NCI-H748 (cell line): ENCODE data around the gene CBX6.

Experiments used
- DNase-seq: peaks from one replicate; lab custom pipeline; 2025; ENCODE audit not compliant: unreplicated experiment; lab: John Stamatoyannopoulos, UW

Gene CBX6

DNA sequence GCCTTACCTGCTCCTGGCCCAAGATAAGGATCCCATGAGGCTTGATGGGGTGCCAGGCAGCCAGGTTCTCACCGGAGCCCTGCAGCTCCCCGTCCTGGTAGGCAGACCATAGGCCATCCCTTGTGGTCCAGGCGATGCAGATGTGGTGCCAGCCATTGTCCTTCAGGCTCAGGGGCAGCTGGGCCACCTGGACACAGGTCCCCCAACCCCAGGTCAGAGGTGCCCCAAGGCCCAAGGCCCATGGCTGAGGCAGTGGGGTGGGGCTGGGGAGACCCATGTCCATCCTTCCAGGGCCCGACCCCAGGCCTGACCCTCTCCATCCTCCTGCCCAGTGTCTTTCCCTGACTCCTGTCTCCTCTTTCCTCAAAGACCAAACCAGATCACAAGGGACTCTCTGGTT is 48.9 kb downstream of the CBX6 start:
- DNase-seq = no peak

DNA sequence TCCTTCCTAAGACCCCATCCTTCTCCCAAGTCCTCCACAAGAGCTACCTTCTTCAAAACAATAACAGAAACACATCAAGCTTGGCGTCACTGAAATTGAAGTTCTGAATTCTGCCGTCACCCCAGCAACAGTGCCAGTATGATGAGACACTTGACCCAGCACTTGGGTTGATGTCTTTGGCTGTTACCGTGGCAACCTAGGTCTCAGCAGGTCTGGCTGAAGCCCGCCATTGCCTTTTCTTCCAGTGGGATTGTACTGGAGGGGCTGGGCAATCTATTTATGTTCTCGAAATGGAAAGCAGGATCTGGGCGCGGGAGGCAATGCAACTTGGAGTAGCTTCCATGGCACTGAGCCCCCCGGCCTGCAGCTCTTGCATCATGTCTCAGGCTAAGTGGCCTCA is 52.0 kb downstream of the CBX6 start:
- peak; percentile 34 for DNase-seq

DNA sequence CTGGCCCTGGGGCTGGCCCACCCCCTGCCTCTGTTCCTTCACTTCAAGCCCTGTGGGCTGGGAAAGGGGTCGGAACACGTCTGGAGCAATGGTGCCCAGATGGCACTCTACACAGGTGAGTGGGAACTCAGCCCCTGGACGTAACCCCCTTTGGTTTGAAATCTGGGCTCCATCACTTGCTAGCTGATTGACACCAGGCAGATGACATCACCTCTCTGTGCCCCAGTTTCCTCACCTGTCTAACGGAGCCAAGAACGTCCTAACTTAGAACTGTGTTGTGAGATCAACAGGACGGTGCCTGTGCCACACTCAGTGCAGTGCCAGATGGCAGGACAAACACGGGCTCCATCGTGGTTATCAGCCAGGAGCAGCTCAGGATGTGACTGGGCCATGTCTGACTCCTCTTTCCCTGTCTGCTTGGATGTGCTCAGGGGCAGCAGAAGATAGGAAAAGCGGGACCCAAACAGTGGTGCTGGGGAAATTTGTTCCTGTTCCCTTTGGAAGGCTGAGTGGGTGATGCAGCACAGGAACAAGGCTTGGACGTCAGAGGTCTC is 52.6 kb downstream of the CBX6 start:
- no peak for DNase-seq

DNA sequence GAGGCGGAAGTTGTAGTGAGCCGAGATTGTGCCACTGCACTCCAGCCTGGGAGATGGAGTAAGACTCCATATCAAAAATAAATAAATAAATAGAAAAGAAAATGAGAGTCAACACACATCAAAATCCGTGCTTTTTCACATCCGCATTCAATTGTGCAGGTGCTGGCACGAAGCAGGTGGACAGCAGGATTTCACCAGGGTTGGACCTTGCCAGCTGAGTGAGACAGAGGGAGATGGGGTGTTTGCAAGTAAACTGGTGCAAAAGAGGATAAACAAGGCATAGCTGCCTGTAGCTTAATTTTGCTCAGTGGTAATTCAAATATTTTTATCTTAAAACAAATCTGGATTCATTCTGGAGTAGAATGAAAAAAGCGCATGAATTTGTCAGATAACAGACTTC is 54.8 kb downstream of the CBX6 start:
- no peak for DNase-seq

DNA sequence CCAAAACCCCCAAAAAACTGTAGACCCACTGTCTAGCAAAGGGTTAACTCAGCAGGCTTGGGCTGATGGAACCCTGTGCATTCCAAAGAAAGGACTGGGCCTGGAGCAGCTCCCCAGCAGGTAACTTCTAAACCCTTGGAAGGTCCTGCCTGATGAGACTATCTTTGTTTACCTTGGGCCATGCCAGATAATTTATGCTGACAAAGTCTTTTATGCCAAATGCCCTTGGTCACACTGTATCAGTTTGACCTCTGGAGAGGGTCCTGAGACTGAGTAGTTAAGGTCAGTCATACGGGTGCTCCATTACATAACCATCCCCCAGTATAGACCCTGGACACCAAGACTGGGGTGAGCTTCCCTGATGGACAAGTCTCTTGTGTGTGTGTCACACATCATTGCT is 56.2 kb downstream of the CBX6 start:
- no peak for DNase-seq
